Panc1 (cell line): ENCODE results near the gene NOTUM. TPM values are rescaled to one million over a fixed set of nuclear protein-coding genes. Genes with fewer than 3 reads are reported as not detected.

Experiments used
- ATAC-seq: fragments of 200-7000 bp; cut with Tn5 transposase; 2 replicates; pipeline ENCODE4 v1.9.1; 2020; ENCODE audit warnings: mild to moderate bottlenecking, moderate library complexity
- BruUV-seq: library from RNA; stranded (reverse); fragments of 400-500 nt; replicated peaks from 2 replicates; lab custom pipeline; 2021; lab: Mats Ljungman, UMichigan
- CTCF ChIA-PET: fragments of 300-600 bp; sonication (Branson Sonifier 250); formaldehyde crosslinking; loops from one replicate; lab custom pipeline; 2022; ENCODE audit warnings: antibody characterized with exemption; lab: Charles Lee
- POLR2A ChIA-PET: fragments of 300-600 bp; sonication (Branson Sonifier 250); formaldehyde crosslinking; loops from one replicate; lab custom pipeline; 2022; ENCODE audit warnings: antibody characterized with exemption; lab: Charles Lee
- DNase-seq: peaks from one replicate; pipeline ENCODE4 v3.0.0-alpha.2; 2010; ENCODE audit warnings: low read depth, low spot score
- H3K27ac ChIP-seq: 2 replicates; pipeline ENCODE4 v1.5.1; 2011; ENCODE audit warnings: mild to moderate bottlenecking, low read length, inconsistent platforms
- H3K27me3 ChIP-seq: fragments of 200-500 bp; sonication (Bioruptor generic); 2 replicates; pipeline ENCODE4 v1.6.0; 2014; ENCODE audit warnings: low read length, inconsistent platforms; ENCODE audit not compliant: control insufficient read depth, insufficient read depth
- H3K36me3 ChIP-seq: fragments of 200-500 bp; sonication (Bioruptor generic); 2 replicates; pipeline ENCODE4 v1.5.1; 2014; ENCODE audit warnings: inconsistent platforms, mild to moderate bottlenecking, low read length, moderate library complexity; ENCODE audit not compliant: control insufficient read depth, insufficient read depth
- H3K4me1 ChIP-seq: 2 replicates; pipeline ENCODE4 v1.5.1; 2011; ENCODE audit warnings: inconsistent platforms, mild to moderate bottlenecking, low read length, moderate library complexity; ENCODE audit not compliant: control insufficient read depth, insufficient read depth
- H3K4me3 ChIP-seq, 2 experiments: 2 replicates each; pipeline ENCODE4 v1.5.1; 2011 to 2012; ENCODE audit warnings: low read depth in 2 of 2, low read length in 2 of 2, mild to moderate bottlenecking in 2 of 2, inconsistent platforms in 1 of 2, moderate library complexity in 1 of 2
- H3K9me3 ChIP-seq: fragments of 200-500 bp; sonication (Bioruptor generic); 2 replicates; pipeline ENCODE4 v1.5.1; 2014; ENCODE audit warnings: low read depth, mild to moderate bottlenecking, inconsistent platforms, low read length, moderate library complexity; ENCODE audit not compliant: control insufficient read depth, insufficient read depth
- POLR2AphosphoS5 ChIP-seq: IDR thresholded peaks from 2 replicates; pipeline ENCODE4 v1.6.1; 2012; ENCODE audit warnings: mild to moderate bottlenecking, low read depth, low read length, moderate library complexity
- SIN3A ChIP-seq: IDR thresholded peaks from 2 replicates; pipeline ENCODE4 v1.6.1; 2012; ENCODE audit warnings: low read depth, mild to moderate bottlenecking, low read length, moderate library complexity, borderline replicate concordance; ENCODE audit not compliant: insufficient read depth
- TCF7L2 ChIP-seq: IDR thresholded peaks from 2 replicates; pipeline ENCODE4 v1.6.1; 2011; ENCODE audit warnings: mild to moderate bottlenecking, low read depth, low read length, inconsistent platforms
- in situ Hi-C: cut with HindIII; loops from 2 replicates; pipeline ENCODE4 v1.10.0; 2016; ENCODE audit warnings: low sequenced_read_pairs, low pct_unique_long_range_greater_than_20kb
- intact Hi-C: fragments of 100-400 bp; cut with micrococcal nuclease; formaldehyde crosslinking; loops from one replicate; pipeline ENCODE4 v1.10.0; 2022; ENCODE audit not compliant: unreplicated experiment
- total RNA-seq: library from RNA; stranded (reverse); gene quantifications from one replicate; pipeline ENCODE4 v1.2.1, GENCODE V29; 2021; ENCODE audit not compliant: unreplicated experiment
- TF ChIP-seq, protein P1 (sequence below), 2 experiments: IDR thresholded peaks; 2 replicates each; pipeline ENCODE4 v1.6.1; 2011 to 2012; ENCODE audit warnings: low read depth in 2 of 2, control low read depth in 1 of 2, low read length in 1 of 2, mild to moderate bottlenecking in 1 of 2, moderate library complexity in 1 of 2; ENCODE audit not compliant: insufficient read depth in 1 of 2
- TF ChIP-seq, protein P2 (sequence below): fragments of 450-650 bp; IDR thresholded peaks from 2 replicates; pipeline ENCODE4 v1.5.1; 2017; ENCODE audit warnings: mild to moderate bottlenecking

NOTUM gene
- total RNA-seq, 1 experiment from 2014 or later = 2.0 TPM

DNA sequence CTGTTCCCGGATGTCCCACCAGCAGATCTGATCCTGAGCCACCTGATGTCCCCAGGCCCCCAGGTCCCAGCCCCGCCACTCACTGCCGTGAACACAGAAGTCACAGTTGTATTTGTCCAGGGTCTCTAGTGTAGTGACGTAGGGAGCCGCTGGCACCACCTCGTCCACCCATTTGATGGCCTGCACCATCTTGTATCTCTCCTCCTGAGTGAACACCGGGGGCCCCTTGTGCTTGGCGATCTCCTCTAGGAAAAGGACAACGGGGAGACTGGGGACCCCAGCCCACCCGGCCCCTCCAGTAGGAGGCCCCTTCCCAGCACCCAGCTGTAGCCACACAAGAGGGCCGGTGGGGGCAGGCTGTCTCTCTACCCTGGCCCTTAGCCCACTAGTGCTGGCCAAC lies 52.2 kb downstream of the NOTUM start:
- H3K36me3 ChIP-seq = no peaks in the 10 kb centered on the region; the same call in 1 of the 2 replicates
- no peak overlapping the region for H3K27ac ChIP-seq
- no peak for DNase-seq
- peaks cover 21% of the 10 kb centered on the region for H3K4me1 ChIP-seq
- no peak overlapping the region for H3K4me3 ChIP-seq
- no peak for ATAC-seq
- in situ Hi-C loops = no loop called here
- no peaks in the 10 kb centered on the region for H3K9me3 ChIP-seq
- TF ChIP-seq TCF7L2 (no peak), SIN3A (no peak), POLR2AphosphoS5 (no peak)
- TF ChIP-seq, protein P1, sequence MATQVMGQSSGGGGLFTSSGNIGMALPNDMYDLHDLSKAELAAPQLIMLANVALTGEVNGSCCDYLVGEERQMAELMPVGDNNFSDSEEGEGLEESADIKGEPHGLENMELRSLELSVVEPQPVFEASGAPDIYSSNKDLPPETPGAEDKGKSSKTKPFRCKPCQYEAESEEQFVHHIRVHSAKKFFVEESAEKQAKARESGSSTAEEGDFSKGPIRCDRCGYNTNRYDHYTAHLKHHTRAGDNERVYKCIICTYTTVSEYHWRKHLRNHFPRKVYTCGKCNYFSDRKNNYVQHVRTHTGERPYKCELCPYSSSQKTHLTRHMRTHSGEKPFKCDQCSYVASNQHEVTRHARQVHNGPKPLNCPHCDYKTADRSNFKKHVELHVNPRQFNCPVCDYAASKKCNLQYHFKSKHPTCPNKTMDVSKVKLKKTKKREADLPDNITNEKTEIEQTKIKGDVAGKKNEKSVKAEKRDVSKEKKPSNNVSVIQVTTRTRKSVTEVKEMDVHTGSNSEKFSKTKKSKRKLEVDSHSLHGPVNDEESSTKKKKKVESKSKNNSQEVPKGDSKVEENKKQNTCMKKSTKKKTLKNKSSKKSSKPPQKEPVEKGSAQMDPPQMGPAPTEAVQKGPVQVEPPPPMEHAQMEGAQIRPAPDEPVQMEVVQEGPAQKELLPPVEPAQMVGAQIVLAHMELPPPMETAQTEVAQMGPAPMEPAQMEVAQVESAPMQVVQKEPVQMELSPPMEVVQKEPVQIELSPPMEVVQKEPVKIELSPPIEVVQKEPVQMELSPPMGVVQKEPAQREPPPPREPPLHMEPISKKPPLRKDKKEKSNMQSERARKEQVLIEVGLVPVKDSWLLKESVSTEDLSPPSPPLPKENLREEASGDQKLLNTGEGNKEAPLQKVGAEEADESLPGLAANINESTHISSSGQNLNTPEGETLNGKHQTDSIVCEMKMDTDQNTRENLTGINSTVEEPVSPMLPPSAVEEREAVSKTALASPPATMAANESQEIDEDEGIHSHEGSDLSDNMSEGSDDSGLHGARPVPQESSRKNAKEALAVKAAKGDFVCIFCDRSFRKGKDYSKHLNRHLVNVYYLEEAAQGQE (IDR thresholded peaks at IDR 0.05; ENCODE audit: insufficient read depth in 1 of 2, low read depth in 2 of 2, low read length in 1 of 2) = no peak
- TF ChIP-seq, protein P2, sequence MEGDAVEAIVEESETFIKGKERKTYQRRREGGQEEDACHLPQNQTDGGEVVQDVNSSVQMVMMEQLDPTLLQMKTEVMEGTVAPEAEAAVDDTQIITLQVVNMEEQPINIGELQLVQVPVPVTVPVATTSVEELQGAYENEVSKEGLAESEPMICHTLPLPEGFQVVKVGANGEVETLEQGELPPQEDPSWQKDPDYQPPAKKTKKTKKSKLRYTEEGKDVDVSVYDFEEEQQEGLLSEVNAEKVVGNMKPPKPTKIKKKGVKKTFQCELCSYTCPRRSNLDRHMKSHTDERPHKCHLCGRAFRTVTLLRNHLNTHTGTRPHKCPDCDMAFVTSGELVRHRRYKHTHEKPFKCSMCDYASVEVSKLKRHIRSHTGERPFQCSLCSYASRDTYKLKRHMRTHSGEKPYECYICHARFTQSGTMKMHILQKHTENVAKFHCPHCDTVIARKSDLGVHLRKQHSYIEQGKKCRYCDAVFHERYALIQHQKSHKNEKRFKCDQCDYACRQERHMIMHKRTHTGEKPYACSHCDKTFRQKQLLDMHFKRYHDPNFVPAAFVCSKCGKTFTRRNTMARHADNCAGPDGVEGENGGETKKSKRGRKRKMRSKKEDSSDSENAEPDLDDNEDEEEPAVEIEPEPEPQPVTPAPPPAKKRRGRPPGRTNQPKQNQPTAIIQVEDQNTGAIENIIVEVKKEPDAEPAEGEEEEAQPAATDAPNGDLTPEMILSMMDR = no peak
- CTCF ChIA-PET = no interaction called here
- intact Hi-C loops = no loop called here
- BruUV-seq = no TSS peak
- POLR2A ChIA-PET = interaction anchor here (0.7 kb wide), 1 partner anchor 28 kb away, joined by 10 read pairs; no protein-coding TSS in a partner anchor
- H3K27me3 ChIP-seq = no peaks in the 10 kb centered on the region

DNA sequence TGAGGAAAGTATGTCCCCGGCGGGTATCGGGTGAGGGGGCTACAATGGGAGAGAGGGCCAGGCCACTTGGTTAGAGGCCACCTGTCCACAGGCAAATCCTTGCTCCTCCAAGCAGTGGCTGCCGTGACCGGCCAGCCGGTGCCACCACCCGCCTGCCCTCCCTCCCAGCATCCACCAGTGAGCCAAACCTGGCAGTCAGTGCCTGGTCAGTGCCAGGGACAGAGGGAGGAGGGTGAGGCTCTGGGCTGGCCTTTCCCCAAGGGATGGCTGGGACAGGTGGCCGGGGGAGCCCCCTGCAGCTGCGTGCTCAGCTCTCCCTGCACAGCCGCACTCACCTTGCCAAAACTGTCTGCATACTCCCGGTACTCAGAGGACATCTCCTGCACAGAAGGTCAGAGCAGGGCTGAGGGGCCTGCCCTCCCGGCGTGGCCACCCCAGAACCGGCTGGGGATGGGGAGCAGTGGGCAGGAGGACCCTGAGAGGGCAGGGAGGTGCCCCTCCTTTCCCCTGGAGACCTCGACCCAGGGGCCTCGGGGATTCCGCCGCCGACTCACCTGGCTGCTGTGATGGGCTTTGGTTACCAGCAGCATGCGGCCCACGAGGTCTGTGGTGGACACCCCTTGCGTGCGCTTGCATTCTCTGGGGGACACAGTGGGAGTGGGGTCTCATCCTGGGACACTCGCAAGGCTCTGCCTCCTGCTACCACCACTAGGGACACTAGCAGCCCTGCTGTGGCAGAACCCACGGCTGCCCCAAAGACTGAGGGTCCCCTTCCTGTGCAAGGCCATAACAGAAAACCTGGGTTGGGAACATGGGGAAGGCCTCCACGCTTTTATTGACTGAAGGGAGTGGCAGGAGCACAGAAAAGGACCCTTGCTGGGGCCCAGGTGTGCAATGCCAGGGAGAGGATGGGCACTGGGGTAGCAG lies 53.5 kb downstream of the NOTUM start:
- H3K36me3 ChIP-seq = no peaks in the 10 kb centered on the region
- in situ Hi-C loops = no loop called here
- intact Hi-C loops = no loop called here

More for the DNA sequence above, 53.5 kb downstream of the NOTUM start:
- TF ChIP-seq, protein P2 = no peak; the same call in 1 of the 2 replicates
- TF ChIP-seq, protein P1 (IDR thresholded peaks at IDR 0.05; ENCODE audit: insufficient read depth in 1 of 2, low read depth in 2 of 2, low read length in 1 of 2) = no peak
- TF ChIP-seq SIN3A (no peak), TCF7L2 (no peak), POLR2AphosphoS5 (no peak)
- no peak overlapping the region for H3K4me3 ChIP-seq
- no peak overlapping the region for H3K27ac ChIP-seq
- BruUV-seq = no TSS peak
- ChIA-PET CTCF (no interaction called here), POLR2A (no interaction called here)
- ATAC-seq = no peak
- peaks cover 21% of the 10 kb centered on the region for H3K4me1 ChIP-seq
- H3K9me3 ChIP-seq = no peaks in the 10 kb centered on the region
- no peak for DNase-seq
- H3K27me3 ChIP-seq = no peaks in the 10 kb centered on the region
